GM18526 (cell line): ENCODE measurements around the gene DACH1.

Experiments used
- POLR2A ChIP-seq: IDR thresholded peaks from 3 replicates; pipeline ENCODE4 v1.6.1; 2011; ENCODE audit not compliant: insufficient read length; ENCODE audit errors: extremely low read depth

The DACH1 gene

GRCh38 chr13:71540098-71540497, 326.9 kb downstream of the DACH1 start:
- no peak for TF ChIP-seq POLR2A

- TF ChIP-seq POLR2A = no peak
Measured at GRCh38 chr13:71536201-71536600, 330.8 kb downstream of the DACH1 start.

- TF ChIP-seq POLR2A = no peak
Measured at GRCh38 chr13:71524613-71525304, 342.2 kb downstream of the DACH1 start.

- TF ChIP-seq POLR2A = no peak
Measured at GRCh38 chr13:71524245-71524612, 342.8 kb downstream of the DACH1 start.

- no peak for TF ChIP-seq POLR2A
Measured at GRCh38 chr13:71522941-71523526, 344.0 kb downstream of the DACH1 start.

- no peak for TF ChIP-seq POLR2A
Measured at GRCh38 chr13:71517004-71517403, 350.0 kb downstream of the DACH1 start.

GRCh38 chr13:71516521-71516920, 350.5 kb downstream of the DACH1 start:
- TF ChIP-seq POLR2A = no peak

GRCh38 chr13:71515744-71516038, 351.3 kb downstream of the DACH1 start:
- no peak for TF ChIP-seq POLR2A

GRCh38 chr13:71514900-71515743, 351.9 kb downstream of the DACH1 start:
- TF ChIP-seq POLR2A = no peak

GRCh38 chr13:71513411-71514033, 353.5 kb downstream of the DACH1 start:
- no peak for TF ChIP-seq POLR2A

- TF ChIP-seq POLR2A = no peak
Measured at GRCh38 chr13:71503781-71504180, 363.2 kb downstream of the DACH1 start.

- no peak for TF ChIP-seq POLR2A
Measured at GRCh38 chr13:71499944-71500514, 367.0 kb downstream of the DACH1 start.

GRCh38 chr13:71499235-71499634, 367.8 kb downstream of the DACH1 start:
- TF ChIP-seq POLR2A = no peak

GRCh38 chr13:71493189-71493588, 373.8 kb downstream of the DACH1 start:
- no peak for TF ChIP-seq POLR2A

- TF ChIP-seq POLR2A = no peak
Measured at GRCh38 chr13:71492346-71492871, 374.6 kb downstream of the DACH1 start.

GRCh38 chr13:71491010-71491409, 376.0 kb downstream of the DACH1 start:
- no peak for TF ChIP-seq POLR2A

- no peak for TF ChIP-seq POLR2A
Measured at GRCh38 chr13:71489041-71489440, 378.0 kb downstream of the DACH1 start.
